ENCODE data around the gene ATP8B3. TPM values are rescaled to one million over a fixed set of nuclear protein-coding genes. Genes with fewer than 3 reads are reported as not detected.

The ATP8B3 gene
- total RNA-seq, 1 experiment from 2014 or later, result 9.6 TPM

GRCh38 chr19:1849886-1850398, 37.9 kb upstream of the ATP8B3 start:
- Mint-ChIP-seq H3K36me3 (ENCODE audit: insufficient read depth in 1 of 3, low read depth in 3 of 3) (peaks cover 0 to 10% (median 6%) of the 10 kb centered on the region in 3 experiments; a peak in 5 of 7 replicates), H3K4me1 (peaks cover 20 to 43% of the 10 kb centered on the region in 2 experiments), H3K27ac (peak overlapping the region in 1 of 3 experiments; percentile 70; a peak in 2 of 7 replicates), H3K27me3 (ENCODE audit: low read depth) (no peaks in the 10 kb centered on the region), H3K4me3 (no peak overlapping the region), H3K9me3 (no peaks in the 10 kb centered on the region)
- H3K9ac ChIP-seq (ENCODE audit: extremely low read depth, insufficient read length, low read length), result no peak overlapping the region
- H2BK5ac ChIP-seq (ENCODE audit: insufficient read length, low read length), result no peak overlapping the region
- H4K5ac ChIP-seq (ENCODE audit: insufficient read length, low read depth, low read length), result no peak overlapping the region
- no peak overlapping the region for H2BK12ac ChIP-seq (ENCODE audit: insufficient read length, low read depth, low read length)
- no peak overlapping the region for H3K4ac ChIP-seq (ENCODE audit: low read depth, low read length)
- H2BK120ac ChIP-seq (ENCODE audit: low read depth, low read length, poor library complexity, severe bottlenecking), result no peak overlapping the region
- H3K23me2 ChIP-seq (ENCODE audit: insufficient read length, low read depth, low read length, poor library complexity, severe bottlenecking), result peaks cover 7% of the 10 kb centered on the region
- H3K56ac ChIP-seq (ENCODE audit: insufficient read length, low read depth, low read length), result no peak overlapping the region
- no peak overlapping the region for H3K23ac ChIP-seq (ENCODE audit: insufficient read length, low read depth, low read length)
- no peak overlapping the region for H2BK15ac ChIP-seq (ENCODE audit: low read depth, low read length)
- H4K91ac ChIP-seq (ENCODE audit: insufficient read length, low read depth, low read length), result no peak overlapping the region
- no peak overlapping the region for H3T11ph ChIP-seq (ENCODE audit: low read length)
- no peak overlapping the region for H2AK5ac ChIP-seq (ENCODE audit: insufficient read length, low read length)
- no peak for DNase-seq
- H3K4me2 ChIP-seq (ENCODE audit: insufficient read depth, insufficient read length, low read length), result no peak overlapping the region
- H3K79me2 ChIP-seq (ENCODE audit: insufficient read depth, low read length), result peaks cover 20% of the 10 kb centered on the region; the same call in 1 of the 2 replicates
- H3K14ac ChIP-seq (ENCODE audit: insufficient read depth, low read length), result no peak overlapping the region
- H2BK20ac ChIP-seq (ENCODE audit: low read depth, low read length, poor library complexity, severe bottlenecking), result no peak overlapping the region
- H3K4me1 ChIP-seq (ENCODE audit: insufficient read depth, low read length), result no peaks in the 10 kb centered on the region
- H3K27me3 ChIP-seq (ENCODE audit: insufficient read depth, low read length), result no peaks in the 10 kb centered on the region
- no peaks in the 10 kb centered on the region for H3K9me3 ChIP-seq (ENCODE audit: control insufficient read depth, low read depth, low read length)
- H4K8ac ChIP-seq (replicated peaks; ENCODE audit: insufficient read length, low read depth, low read length), result no peak overlapping the region
- H2AFZ ChIP-seq (ENCODE audit: low read length), result no peak overlapping the region
- H4K20me1 ChIP-seq (ENCODE audit: control insufficient read depth, insufficient read depth, insufficient read length), result peaks cover 5% of the 10 kb centered on the region
- no peak for TF ChIP-seq CTCF (conservative IDR thresholded peaks at IDR 0.05)
- no peak overlapping the region for H3K27ac ChIP-seq (ENCODE audit: insufficient read length, low read depth, low read length)
- no peak overlapping the region for H3K18ac ChIP-seq (ENCODE audit: insufficient read length, low read depth, low read length)
- H3K79me1 ChIP-seq (ENCODE audit: insufficient read depth, low read depth, low read length, poor library complexity, severe bottlenecking), result peaks cover 10% of the 10 kb centered on the region
- no CpG with 5 or more reads among the region's 10 CpGs for WGBS (ENCODE audit: extremely low coverage, insufficient read length, low lambda C conversion rate)

Measured in H9 (cell line).